Left ventricle myocardium superior (tissue), 1 donor: ENCODE results near the gene PRR5L. TPM values are rescaled to one million over a fixed set of nuclear protein-coding genes. Genes with fewer than 3 reads are reported as not detected.
A peak's percentile ranks its signal among the peaks of the same experiment; 100 is the strongest.

Experiments
- ATAC-seq: fragments of 200-7000 bp; cut with Tn5 transposase; one replicate; pipeline ENCODE4 v1.9.1; 2020; ENCODE audit warnings: mild to moderate bottlenecking, moderate library complexity
- DNase-seq: peaks from one replicate; pipeline ENCODE4 v3.0.0-alpha.2; 2020
- intact Hi-C: fragments of 100-400 bp; cut with micrococcal nuclease; formaldehyde crosslinking; loops from one replicate; pipeline ENCODE4 v1.11.0; 2022
- long read RNA-seq: library from polyadenylated mRNA; unstranded; transcript quantifications from one replicate; pipeline ENCODE4 v2.0.0, GENCODE V29; 2021
- total RNA-seq: library from RNA; stranded (reverse); fragmentation: NEBNext Ultra II Directional; extraction: Animal tissue kit (Norgen Biotek cat#: 25700); gene quantifications from one replicate; pipeline ENCODE4 v1.2.1, GENCODE V29; 2021
- donor health status: DM: no; HTN: yes; CAD: no; lungs with severe emphysema.

The PRR5L gene, protein sequence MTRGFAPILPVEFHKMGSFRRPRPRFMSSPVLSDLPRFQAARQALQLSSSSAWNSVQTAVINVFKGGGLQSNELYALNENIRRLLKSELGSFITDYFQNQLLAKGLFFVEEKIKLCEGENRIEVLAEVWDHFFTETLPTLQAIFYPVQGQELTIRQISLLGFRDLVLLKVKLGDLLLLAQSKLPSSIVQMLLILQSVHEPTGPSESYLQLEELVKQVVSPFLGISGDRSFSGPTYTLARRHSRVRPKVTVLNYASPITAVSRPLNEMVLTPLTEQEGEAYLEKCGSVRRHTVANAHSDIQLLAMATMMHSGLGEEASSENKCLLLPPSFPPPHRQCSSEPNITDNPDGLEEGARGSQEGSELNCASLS
- total RNA-seq = 1.6 TPM
- long read RNA-seq = 0 reads

DNA sequence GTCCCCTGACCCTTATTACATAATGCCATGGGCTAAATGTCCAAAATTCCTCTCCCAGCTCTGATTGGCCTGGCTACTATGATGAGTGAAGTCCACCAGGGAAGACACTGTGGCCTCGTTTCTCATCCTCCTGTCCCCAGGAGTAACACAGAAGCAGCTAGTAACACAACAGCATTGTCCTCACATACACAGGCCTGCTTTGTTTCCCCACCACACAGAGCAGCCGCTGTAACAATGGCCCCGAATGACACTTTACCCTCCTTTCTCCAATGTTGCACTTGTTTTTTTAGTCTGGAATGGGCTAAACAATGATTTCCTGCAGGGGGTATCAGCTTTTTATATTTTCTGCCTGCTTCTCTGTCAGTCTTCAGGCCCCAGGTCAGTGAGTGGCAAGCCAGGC lies at the start of gene PRR5L:
PRR5L (plus strand) TSS at position 363 of the 400 bp plus-strand sequence. CDS start 104,834 bp downstream, outside the sequence.
- intact Hi-C loops = no loop called here
- DNase-seq (no peak), ATAC-seq (no peak)

DNA sequence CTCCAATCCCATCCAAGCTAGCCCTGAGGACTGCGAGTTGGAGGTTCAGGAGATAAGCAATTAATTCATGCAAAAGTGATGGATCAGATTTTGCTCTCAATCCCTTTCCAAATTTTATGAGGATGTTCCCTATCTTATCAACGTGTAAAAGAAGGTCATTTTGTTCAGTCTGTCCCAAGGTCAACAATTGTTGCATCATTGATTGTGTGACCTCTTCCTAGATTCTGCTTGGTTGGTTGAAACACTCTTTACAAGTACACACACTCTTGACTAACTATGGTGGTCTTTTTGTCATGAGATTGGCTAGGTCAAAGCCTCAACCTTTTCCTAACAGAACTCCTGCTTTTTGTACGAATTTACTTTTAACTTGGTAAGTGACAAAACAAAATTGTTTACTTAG lies 48.6 kb upstream of the PRR5L start:
- DNase-seq = no peak
- intact Hi-C loops = no loop called here

GRCh38 chr11:36248436-36248835 lies 47.7 kb upstream of the PRR5L start:
- no peak for DNase-seq
- ATAC-seq = no peak
- intact Hi-C loops = no loop called here

More for the DNA sequence above, 48.6 kb upstream of the PRR5L start:
- ATAC-seq = no peak

GRCh38 chr11:36249246-36249645 lies 46.8 kb upstream of the PRR5L start:
- ATAC-seq (no peak), DNase-seq (no peak)
- intact Hi-C loops = no loop called here

DNA sequence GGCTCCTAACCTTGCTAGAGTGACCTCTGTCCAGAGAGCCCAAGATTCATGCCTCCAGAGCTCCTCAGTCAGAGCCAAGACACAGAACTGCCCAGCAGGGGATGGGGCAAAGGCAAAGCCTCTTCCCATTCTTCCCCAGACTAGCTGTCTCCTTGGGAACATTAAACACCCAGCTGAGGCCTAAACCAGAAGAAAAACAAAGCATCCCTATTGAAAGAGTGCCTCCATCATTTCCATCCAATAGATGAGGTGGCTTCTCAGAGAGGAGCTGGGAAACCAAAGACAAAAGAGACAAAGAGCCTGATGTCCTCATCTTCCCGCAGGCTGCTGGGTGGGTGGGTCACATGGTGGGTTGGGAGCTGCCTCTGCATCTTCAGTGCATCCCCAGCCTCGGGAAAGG lies 44.3 kb upstream of the PRR5L start:
- DNase-seq (no peak), ATAC-seq (no peak)
- intact Hi-C loops = no loop called here

DNA sequence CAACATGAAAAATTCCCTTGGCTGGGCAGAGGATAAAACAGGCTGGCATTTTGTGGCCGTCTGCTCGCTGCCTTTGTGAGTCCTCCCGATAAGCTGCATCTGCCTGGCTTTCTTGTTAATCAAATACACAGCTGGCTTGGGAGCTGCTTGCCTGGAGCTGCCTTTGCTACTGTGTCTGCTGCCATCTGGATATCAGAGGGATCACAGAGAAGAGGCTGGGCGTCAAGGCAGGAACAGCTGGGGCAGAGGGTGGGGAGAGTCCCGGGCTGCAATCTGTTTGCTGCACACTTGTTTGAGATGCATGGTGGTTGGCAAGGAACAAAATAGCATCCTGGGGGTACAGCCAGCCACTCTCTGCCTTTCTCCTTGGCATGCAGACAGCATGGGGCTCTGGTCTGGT lies 42.9 kb upstream of the PRR5L start:
- no peak for DNase-seq
- intact Hi-C loops = no loop called here
- ATAC-seq = peak; percentile 21

DNA sequence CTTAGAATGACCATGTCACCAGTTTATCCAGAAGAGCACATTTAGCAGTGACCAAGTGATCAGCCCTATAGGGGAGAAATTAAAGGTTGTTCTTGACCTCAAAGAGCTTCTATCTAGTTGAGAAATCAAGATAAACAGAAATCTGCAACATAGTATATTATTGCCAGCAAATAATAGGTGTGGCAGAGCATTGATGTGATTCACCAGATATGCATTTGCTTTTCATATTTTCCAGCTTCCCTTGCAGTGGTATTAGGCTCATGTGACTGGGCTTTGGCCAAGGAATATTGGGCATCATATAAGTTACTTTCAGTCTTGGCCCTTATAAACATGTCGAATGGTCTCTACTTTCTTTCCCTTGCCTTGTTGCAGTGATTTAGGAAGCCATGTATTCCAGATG lies 41.4 kb upstream of the PRR5L start:
- ATAC-seq = no peak
- DNase-seq = no peak
- intact Hi-C loops = no loop called here

GRCh38 chr11:36257351-36257750 lies 38.7 kb upstream of the PRR5L start:
- intact Hi-C loops = no loop called here
- ATAC-seq (no peak), DNase-seq (no peak)

GRCh38 chr11:36258730-36259360 lies 37.2 kb upstream of the PRR5L start:
- DNase-seq (peak; percentile 48), ATAC-seq (peak; percentile 90)
- intact Hi-C loops = no loop called here

GRCh38 chr11:36261094-36261493 lies 35.0 kb upstream of the PRR5L start:
- DNase-seq (no peak), ATAC-seq (no peak)
- intact Hi-C loops = loop anchor here (10.0 kb wide), 1 partner anchor 646 kb away; the partner anchor contains the start of gene FJX1

DNA sequence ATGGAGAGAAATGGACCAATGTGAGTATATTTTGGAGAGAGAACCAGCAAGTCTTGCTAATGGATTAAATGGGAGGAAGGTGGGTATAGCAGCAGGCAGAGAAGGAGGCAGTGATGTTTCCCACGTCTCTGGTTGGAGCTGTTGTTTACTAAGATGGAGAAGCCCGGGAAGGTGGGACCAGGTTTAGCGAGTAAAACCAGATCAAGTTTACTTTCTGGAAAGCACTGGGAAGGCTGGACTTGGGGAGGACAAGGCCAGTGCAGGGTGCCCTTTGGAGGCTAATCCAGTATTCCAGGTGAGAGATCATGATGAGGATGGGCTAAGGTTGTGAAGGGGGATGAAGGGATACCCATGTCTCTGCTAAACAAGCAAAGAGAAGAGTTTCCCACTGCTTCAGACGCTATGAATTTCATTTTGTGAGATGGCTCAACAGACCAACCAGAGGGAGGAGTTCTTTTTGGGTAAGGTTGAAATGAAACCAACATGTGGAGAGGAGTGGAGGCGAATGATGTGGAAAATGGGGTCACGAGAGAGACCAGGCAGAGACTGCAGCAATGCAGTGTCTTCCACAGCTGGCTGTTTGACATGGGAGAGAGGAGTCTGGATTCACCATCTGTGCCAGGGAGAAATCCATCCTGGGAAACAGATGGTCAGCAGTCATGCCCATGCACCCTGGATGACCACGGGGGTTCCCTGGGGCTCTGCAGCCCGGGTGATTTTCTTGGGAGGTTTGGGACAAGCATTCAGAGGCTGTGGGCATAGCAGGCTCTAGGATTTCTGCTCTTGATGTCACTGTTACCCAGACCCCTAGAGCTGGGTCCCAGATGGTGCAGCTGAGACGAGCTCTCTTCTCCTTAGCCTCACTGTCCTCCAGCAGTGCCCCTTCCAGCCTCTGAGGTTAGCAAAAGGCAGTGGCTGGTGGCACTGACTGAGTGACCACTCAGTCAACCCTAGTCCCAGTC lies 31.8 kb upstream of the PRR5L start:
- intact Hi-C loops = loop anchor here (10.0 kb wide), 1 partner anchor 649 kb away; the partner anchor contains the start of gene FJX1
- ATAC-seq (no peak), DNase-seq (no peak)

DNA sequence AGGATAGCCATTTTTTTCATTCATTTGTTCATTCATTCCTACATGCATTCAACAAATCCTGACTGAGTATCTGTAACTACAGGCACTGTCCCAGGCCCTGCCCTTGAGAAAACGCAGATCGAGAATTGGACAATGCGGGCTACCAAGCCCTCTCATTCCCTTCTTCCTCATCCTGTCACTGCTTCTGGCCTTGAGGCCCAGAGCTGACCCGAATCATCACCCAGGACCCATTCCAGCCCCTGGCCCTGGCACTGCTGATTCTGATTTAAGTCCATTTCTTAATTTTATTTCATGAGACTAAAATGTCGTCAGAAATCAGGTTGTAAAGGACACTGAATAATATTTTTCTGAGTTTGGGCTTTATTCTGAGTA lies 31.1 kb upstream of the PRR5L start:
- no peak for ATAC-seq

DNA sequence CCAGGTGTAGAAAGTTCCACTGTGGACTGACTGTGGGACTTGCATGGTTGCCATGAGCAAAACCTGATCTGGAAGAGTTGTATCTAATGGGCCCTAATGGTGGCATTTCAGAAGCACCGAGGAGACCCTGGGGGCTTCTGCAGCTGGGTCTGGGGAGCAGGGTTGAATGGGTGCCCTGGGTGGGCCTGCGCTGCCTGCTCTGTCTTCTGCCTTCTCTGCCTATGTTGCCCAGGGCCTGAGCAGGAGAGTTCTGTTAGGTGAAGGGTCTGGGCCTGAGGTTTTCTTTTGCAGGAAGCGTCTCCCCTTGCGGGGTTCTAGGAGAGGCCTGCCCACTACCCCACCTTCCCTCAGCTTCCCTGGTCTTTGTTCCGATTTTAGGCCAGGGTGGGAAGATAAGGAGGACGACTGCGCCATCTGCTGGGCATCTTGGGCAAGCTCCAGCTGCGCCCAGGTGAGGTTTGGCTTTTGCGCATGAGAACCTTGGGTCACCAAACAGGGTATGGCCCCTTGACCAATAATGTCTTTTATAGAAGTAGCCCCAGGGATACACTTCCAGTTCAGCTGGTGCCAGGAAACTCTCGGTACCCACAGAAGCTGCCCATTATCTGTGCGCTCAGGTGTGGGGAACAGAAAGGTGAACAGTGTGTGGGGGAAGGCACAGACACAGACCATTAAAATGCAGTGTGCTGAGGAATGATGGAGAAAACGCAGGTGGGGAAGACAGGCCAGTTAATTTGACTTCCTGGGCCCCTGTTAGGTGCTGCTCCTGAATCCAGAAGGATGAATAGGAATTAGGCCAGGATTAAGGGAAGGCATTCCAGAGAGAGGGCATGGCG lies 30.1 kb upstream of the PRR5L start:
- intact Hi-C loops = loop anchor here (10.0 kb wide), 1 partner anchor 651 kb away; the partner anchor contains the start of gene FJX1
- peak; percentile 71 for ATAC-seq
- DNase-seq = peak; percentile 68

More for the DNA sequence above, 31.1 kb upstream of the PRR5L start:
- intact Hi-C loops = loop anchor here (10.0 kb wide), 1 partner anchor 650 kb away; the partner anchor contains the start of gene FJX1
- DNase-seq = no peak

- intact Hi-C loops = loop anchor here (10.0 kb wide), 1 partner anchor 652 kb away; the partner anchor contains the start of gene FJX1
- ATAC-seq (no peak), DNase-seq (no peak)
Observed at GRCh38 chr11:36266767-36267166, 29.3 kb upstream of the PRR5L start.

DNA sequence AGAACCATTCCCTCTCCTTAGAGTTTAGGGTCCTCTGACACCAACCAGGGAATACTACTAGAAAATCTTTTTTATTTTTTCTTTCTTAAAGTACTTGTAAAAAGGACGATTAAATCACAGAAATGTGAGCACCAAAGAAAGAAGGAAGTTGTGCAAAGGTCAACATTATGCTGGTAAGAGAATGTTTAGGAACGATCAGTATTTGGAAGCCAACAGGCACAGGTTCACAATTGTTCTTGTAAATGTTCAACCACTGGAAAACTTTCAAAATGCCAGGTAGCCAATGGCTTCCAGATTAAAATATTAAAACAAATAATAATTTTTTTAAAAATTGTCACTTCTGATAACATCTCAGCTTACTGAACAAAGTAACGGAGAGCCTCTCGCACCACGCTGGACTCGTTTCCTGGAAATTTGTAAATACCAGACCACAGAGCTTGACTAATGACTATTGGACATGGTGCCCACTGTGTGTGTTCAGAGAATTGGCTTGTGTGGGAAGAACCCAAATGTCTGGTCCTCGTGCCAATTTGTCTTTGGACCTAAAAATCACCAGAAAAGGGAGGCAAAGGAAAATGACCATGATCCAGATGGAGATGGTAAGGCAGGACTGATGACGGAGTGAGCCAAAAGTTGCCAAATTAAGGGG lies 27.6 kb upstream of the PRR5L start:
- ATAC-seq (no peak), DNase-seq (no peak)
- intact Hi-C loops = loop anchor here (10.0 kb wide), 1 partner anchor 654 kb away; the partner anchor contains the start of gene FJX1

GRCh38 chr11:36270701-36271100 lies 25.4 kb upstream of the PRR5L start:
- ATAC-seq (no peak), DNase-seq (no peak)
- intact Hi-C loops = no loop called here

- no peak for ATAC-seq
- DNase-seq = no peak
- intact Hi-C loops = no loop called here
Observed at GRCh38 chr11:36271794-36272407, 24.2 kb upstream of the PRR5L start.

DNA sequence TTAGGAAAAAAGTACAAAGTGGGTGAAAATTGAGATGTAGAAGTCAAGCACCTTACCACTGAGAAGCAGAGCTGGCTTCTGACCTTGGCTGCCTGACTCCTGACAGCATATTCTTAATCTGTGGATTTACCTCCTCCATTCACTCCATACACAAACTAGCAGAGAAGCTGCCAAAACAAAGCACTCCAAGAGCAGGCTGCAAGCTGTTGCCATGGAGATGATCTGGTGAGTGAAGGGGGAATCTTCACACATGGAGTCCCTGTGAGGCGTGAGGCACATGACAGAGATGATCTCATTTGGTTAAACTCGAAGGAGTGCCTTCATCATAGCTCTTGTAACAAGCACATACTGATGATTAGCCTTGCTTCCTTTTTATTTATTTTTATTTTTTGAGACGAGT lies 23.0 kb upstream of the PRR5L start:
- DNase-seq (no peak), ATAC-seq (no peak)
- intact Hi-C loops = no loop called here
